GM18868 (cell line): ENCODE results near the gene ARRDC5.
"Not testable (repeated sequence)": the region's sequence is repeated elsewhere in the genome, so short reads cannot be mapped to it uniquely, and the experiment has no call there.

Experiments used
- ATAC-seq: cut with Tn5 transposase; IDR thresholded peaks from one replicate; pipeline ENCODE4 v1.9.1; 2021; ENCODE audit warnings: mild to moderate bottlenecking, moderate library complexity; ENCODE audit not compliant: unreplicated experiment

Gene ARRDC5

GRCh38 chr19:4902796-4903195 is at the start of gene ARRDC5:
TSS of gene ARRDC5 (minus strand) at chr19:4902896. CDS start at chr19:4902825, 71 bp downstream.
- ATAC-seq: no peak

GRCh38 chr19:4951656-4952055 is 49.0 kb upstream of the ARRDC5 start:
- ATAC-seq: no peak

GRCh38 chr19:4950650-4951049 is 48.0 kb upstream of the ARRDC5 start:
- ATAC-seq: not testable (repeated sequence)

GRCh38 chr19:4941638-4942169 is 39.0 kb upstream of the ARRDC5 start:
- not testable (repeated sequence) for ATAC-seq

GRCh38 chr19:4939466-4939865 is 36.8 kb upstream of the ARRDC5 start:
- no peak for ATAC-seq

GRCh38 chr19:4938461-4938860 is 35.8 kb upstream of the ARRDC5 start:
- ATAC-seq: not testable (repeated sequence)

GRCh38 chr19:4937060-4937459 is 34.4 kb upstream of the ARRDC5 start:
- ATAC-seq: no peak

GRCh38 chr19:4935444-4935843 is 32.7 kb upstream of the ARRDC5 start:
- ATAC-seq: no peak

- ATAC-seq: no peak
Observed at GRCh38 chr19:4933528-4933927, 30.8 kb upstream of the ARRDC5 start.

GRCh38 chr19:4932711-4933110 is 30.0 kb upstream of the ARRDC5 start:
- no peak for ATAC-seq

GRCh38 chr19:4930664-4931063 is 28.0 kb upstream of the ARRDC5 start:
- ATAC-seq: no peak

- no peak for ATAC-seq
Observed at GRCh38 chr19:4929186-4929585, 26.5 kb upstream of the ARRDC5 start.

GRCh38 chr19:4923276-4923747 is 20.6 kb upstream of the ARRDC5 start:
- no peak for ATAC-seq

- no peak for ATAC-seq
Observed at GRCh38 chr19:4922530-4923275, 20.0 kb upstream of the ARRDC5 start.

- no peak for ATAC-seq
Observed at GRCh38 chr19:4916292-4917082, 13.8 kb upstream of the ARRDC5 start.

GRCh38 chr19:4914736-4915501 is 12.2 kb upstream of the ARRDC5 start:
- ATAC-seq: no peak

GRCh38 chr19:4913996-4914735 is 11.5 kb upstream of the ARRDC5 start:
- ATAC-seq: no peak

- no peak for ATAC-seq
Observed at GRCh38 chr19:4911786-4912672, 9.3 kb upstream of the ARRDC5 start.

- ATAC-seq: no peak
Observed at GRCh38 chr19:4911314-4911713, 8.6 kb upstream of the ARRDC5 start.
